WI38 (cell line): ENCODE results near the gene SHC1.

Source experiments
- H3K4me3 ChIP-seq: 2 replicates; pipeline ENCODE4 v1.5.1; 2011; ENCODE audit warnings: low read depth, mild to moderate bottlenecking, control low read depth, low read length
- CTCF ChIP-seq: IDR thresholded peaks from 2 replicates; pipeline ENCODE4 v1.5.1; 2012; ENCODE audit warnings: low read depth, mild to moderate bottlenecking, control low read depth, low read length

Gene SHC1

GRCh38 chr1:154936555-154937084 lies 33.9 kb downstream of the SHC1 start, which contains the start of gene PMVK:
TSS of gene PMVK (minus strand) at chr1:154936719. CDS start at chr1:154936685, 34 bp downstream.
- no peak for TF ChIP-seq CTCF
- peak within 1 kb of the TSS; percentile 80 for H3K4me3 ChIP-seq

GRCh38 chr1:154935749-154936554 lies 34.6 kb downstream of the SHC1 start:
- H3K4me3 ChIP-seq = peak overlapping the region; percentile 80
- no peak for TF ChIP-seq CTCF

GRCh38 chr1:154934358-154934948 lies 36.1 kb downstream of the SHC1 start:
- no peak for TF ChIP-seq CTCF
- no peak overlapping the region for H3K4me3 ChIP-seq

GRCh38 chr1:154931940-154932487 lies 38.5 kb downstream of the SHC1 start:
- no peak for TF ChIP-seq CTCF
- no peak overlapping the region for H3K4me3 ChIP-seq

GRCh38 chr1:154926201-154926600 lies 44.3 kb downstream of the SHC1 start:
- H3K4me3 ChIP-seq = no peak overlapping the region
- TF ChIP-seq CTCF = no peak

- H3K4me3 ChIP-seq = no peak overlapping the region
- no peak for TF ChIP-seq CTCF
Observed at GRCh38 chr1:154925335-154926170, 45.0 kb downstream of the SHC1 start.
